ENCODE data around the gene SGCE. TPM values are rescaled to one million over a fixed set of nuclear protein-coding genes. Genes with fewer than 3 reads are reported as not detected.

SGCE gene
- total RNA-seq, 1 experiment from 2014 or later: 17.4 TPM

GRCh38 chr7:94602181-94602580, 53.8 kb downstream of the SGCE start (continued):
- TF ChIP-seq REST (IDR thresholded peaks at IDR 0.05; ENCODE audit: low read depth): no peak
- no peak for TF ChIP-seq RAD21 (IDR thresholded peaks at IDR 0.05; ENCODE audit: low read depth)
- TF ChIP-seq ATF3 (IDR thresholded peaks at IDR 0.05): no peak
- no peak for TF ChIP-seq EZH2phosphoT487 (IDR thresholded peaks at IDR 0.05; ENCODE audit: borderline replicate concordance)
- no peak for TF ChIP-seq ZNF274 (IDR thresholded peaks at IDR 0.05; ENCODE audit: low read depth, low read length)
- TF ChIP-seq POLR2AphosphoS5 (IDR thresholded peaks at IDR 0.05; ENCODE audit: low read depth, low read length): no peak
- TF ChIP-seq TCF7L2 (IDR thresholded peaks at IDR 0.05; ENCODE audit: borderline replicate concordance, extremely low read depth, insufficient read depth, insufficient read length): no peak
- no peak for TF ChIP-seq EZH2 (IDR thresholded peaks at IDR 0.05)
- TF ChIP-seq POLR2A (IDR thresholded peaks at IDR 0.05; ENCODE audit: borderline replicate concordance, extremely low read depth, insufficient read depth, insufficient read length): no peak
- no peak for TF ChIP-seq ELF1 (IDR thresholded peaks at IDR 0.05; ENCODE audit: borderline replicate concordance, low read depth)

- Histone ChIP-seq H3K9ac (ENCODE audit: low read length) (no peak overlapping the region), H3K9me2 (ENCODE audit: insufficient read depth) (no peaks in the 10 kb centered on the region), H3K27me3 (ENCODE audit: insufficient read depth, low read length) (no peaks in the 10 kb centered on the region), H3K4me3 (replicated peaks in 1 of 2; ENCODE audit: low read depth in 1 of 2, low read length in 2 of 2) (no peak overlapping the region), H3K36me3 (ENCODE audit: control insufficient read depth in 1 of 2, insufficient read depth in 2 of 2, low read length in 2 of 2) (no peaks in the 10 kb centered on the region), H3K79me2 (ENCODE audit: insufficient read depth, low read length) (no peaks in the 10 kb centered on the region), H4K20me1 (ENCODE audit: insufficient read depth) (no peaks in the 10 kb centered on the region), H2AFZ (ENCODE audit: low read depth, low read length, poor library complexity, severe bottlenecking) (no peak overlapping the region), H3K4me1 (ENCODE audit: control insufficient read depth in 1 of 2, insufficient read depth in 2 of 2, low read length in 2 of 2) (no peaks in the 10 kb centered on the region), H3K9me3 (ENCODE audit: control insufficient read depth in 1 of 2, insufficient read depth in 1 of 2, low read depth in 1 of 2, low read length in 2 of 2) (no peaks in the 10 kb centered on the region), H3K27ac (ENCODE audit: low read depth, low read length) (no peak overlapping the region), H3K4me2 (ENCODE audit: low read length) (no peak overlapping the region)
- no TSS peak for BruUV-seq (replicated peaks)
- ChIA-PET CTCF (no interaction called here), POLR2A (no interaction called here), RAD21 (ENCODE audit: low non-redundant PET in 1 of 2, low total read pairs in 2 of 2, uncharacterized antibody in 2 of 2, unreplicated experiment in 2 of 2) (no interaction called here)
- no peak for DNase-seq (ENCODE audit: low read depth, low spot score)
- TF ChIP-seq SIN3A (IDR thresholded peaks at IDR 0.05; ENCODE audit: low read depth) (no peak), ZNF274 (IDR thresholded peaks at IDR 0.05; ENCODE audit: low read depth, low read length) (no peak), EGR1 (IDR thresholded peaks at IDR 0.05; ENCODE audit: low read depth) (no peak), SRF (IDR thresholded peaks at IDR 0.05; ENCODE audit: low read depth) (no peak)
- no peak for ATAC-seq
- intact Hi-C loops (cut with micrococcal nuclease): no loop called here
Observed at GRCh38 chr7:94600267-94600666, 55.7 kb downstream of the SGCE start.

All from HCT116 (cell line).